Suppressor macrophage (primary cell): Measurements from ENCODE around the gene HRH2.
"Not testable (repeated sequence)": the region's sequence is repeated elsewhere in the genome, so short reads cannot be mapped to it uniquely, and the experiment has no call there.

Experiments
- DNase-seq, 4 experiments: peaks; one replicate each; pipeline ENCODE4 v3.0.0-alpha.2; 2020 to 2022
- total RNA-seq, 17 experiments: gene quantifications; one replicate each; lab custom pipeline; 2026; ENCODE audit warnings: mixed read lengths in 6 of 17, inconsistent platforms in 3 of 17; lab: John Stamatoyannopoulos, UW

The HRH2 gene
- 7.2 to 97.3 (median 11.9) reads per million in 17 experiments for total RNA-seq

- DNase-seq = peak; percentile 64 to 88 (median 81)
Observed at GRCh38 chr5:175657593-175658271, at the start of gene HRH2. TSS of gene HRH2 (plus strand) at chr5:175658071. CDS start at chr5:175683234, 25,163 bp downstream.

- DNase-seq = no peak
Observed at GRCh38 chr5:175609526-175609925, 48.3 kb upstream of the HRH2 start.

- DNase-seq = no peak
Observed at GRCh38 chr5:175610381-175610780, 47.5 kb upstream of the HRH2 start.

- DNase-seq = no peak
Observed at GRCh38 chr5:175610898-175611297, 47.0 kb upstream of the HRH2 start.

- DNase-seq = no peak
Observed at GRCh38 chr5:175614223-175614815, 43.6 kb upstream of the HRH2 start.

- no peak for DNase-seq
Observed at GRCh38 chr5:175614861-175615260, 43.0 kb upstream of the HRH2 start.

- no peak for DNase-seq
Observed at GRCh38 chr5:175616083-175616482, 41.8 kb upstream of the HRH2 start.

- not testable (repeated sequence) for DNase-seq
Observed at GRCh38 chr5:175616527-175616926, 41.3 kb upstream of the HRH2 start.

GRCh38 chr5:175617447-175617846 is 40.4 kb upstream of the HRH2 start:
- peak in 2 of 4 experiments; percentile 7 to 35 for DNase-seq

- DNase-seq = no peak
Observed at GRCh38 chr5:175620527-175620926, 37.3 kb upstream of the HRH2 start.

- DNase-seq = no peak
Observed at GRCh38 chr5:175621971-175622370, 35.9 kb upstream of the HRH2 start.

GRCh38 chr5:175623088-175623487 is 34.8 kb upstream of the HRH2 start:
- DNase-seq = no peak

GRCh38 chr5:175624316-175624715 is 33.6 kb upstream of the HRH2 start:
- DNase-seq = no peak

GRCh38 chr5:175627005-175627404 is 30.9 kb upstream of the HRH2 start:
- DNase-seq = no peak

- DNase-seq = no peak
Observed at GRCh38 chr5:175627739-175628138, 30.1 kb upstream of the HRH2 start.

GRCh38 chr5:175628668-175629067 is 29.2 kb upstream of the HRH2 start:
- no peak for DNase-seq

- no peak for DNase-seq
Observed at GRCh38 chr5:175629261-175629660, 28.6 kb upstream of the HRH2 start.

GRCh38 chr5:175629793-175630192 is 28.1 kb upstream of the HRH2 start:
- no peak for DNase-seq

GRCh38 chr5:175635854-175636584 is 21.9 kb upstream of the HRH2 start:
- DNase-seq = no peak

GRCh38 chr5:175638305-175638704 is 19.6 kb upstream of the HRH2 start:
- peak; percentile 62 to 90 (median 75) for DNase-seq

GRCh38 chr5:175640106-175640775 is 17.6 kb upstream of the HRH2 start:
- peak; percentile 58 to 88 (median 80) for DNase-seq

GRCh38 chr5:175642998-175643397 is 14.9 kb upstream of the HRH2 start:
- DNase-seq = no peak

- DNase-seq = no peak
Observed at GRCh38 chr5:175646251-175646650, 11.6 kb upstream of the HRH2 start.
